ENCODE measurements around the gene CCT8. TPM values are rescaled to one million over a fixed set of nuclear protein-coding genes. Genes with fewer than 3 reads are reported as not detected.
"Not testable (repeated sequence)": the region's sequence is repeated elsewhere in the genome, so short reads cannot be mapped to it uniquely, and the experiment has no call there.

The CCT8 gene
- total RNA-seq, 1 donor from 2014 or later = 127 TPM

GRCh38 chr21:29082046-29082815 lies 8.8 kb upstream of the CCT8 start:
- Mint-ChIP-seq H3K36me3 (ENCODE audit: low read depth) (no peaks in the 10 kb centered on the region), H3K4me3 (ENCODE audit: unreplicated experiment) (no peak overlapping the region), H3K27me3 (ENCODE audit: low read depth) (no peaks in the 10 kb centered on the region), H3K4me1 (ENCODE audit: low read depth) (peaks cover 7% of the 10 kb centered on the region), H3K27ac (ENCODE audit: unreplicated experiment) (no peak overlapping the region), H3K9me3 (ENCODE audit: low read depth) (no peaks in the 10 kb centered on the region)
- DNase-seq (ENCODE audit: low spot score) = no peak
- TF ChIP-seq CTCF (IDR thresholded peaks at IDR 0.05) = no peak

- no peak for TF ChIP-seq CTCF (IDR thresholded peaks at IDR 0.05)
- no peaks in the 10 kb centered on the region for H3K36me3 Mint-ChIP-seq (ENCODE audit: low read depth)
- no peak overlapping the region for H3K27ac Mint-ChIP-seq (ENCODE audit: unreplicated experiment)
- no peak overlapping the region for H3K4me3 Mint-ChIP-seq (ENCODE audit: unreplicated experiment)
- H3K9me3 Mint-ChIP-seq (ENCODE audit: low read depth) = no peaks in the 10 kb centered on the region
- no peaks in the 10 kb centered on the region for H3K27me3 Mint-ChIP-seq (ENCODE audit: low read depth)
- DNase-seq (ENCODE audit: low spot score) = no peak
- peaks cover 7% of the 10 kb centered on the region for H3K4me1 Mint-ChIP-seq (ENCODE audit: low read depth)
These were observed 7.0 kb upstream of the CCT8 start for GRCh38 chr21:29080454-29080941.

GRCh38 chr21:29078869-29079767 lies 5.7 kb upstream of the CCT8 start:
- no peak for DNase-seq (ENCODE audit: low spot score)
- no peaks in the 10 kb centered on the region for H3K36me3 Mint-ChIP-seq (ENCODE audit: low read depth)
- H3K9me3 Mint-ChIP-seq (ENCODE audit: low read depth) = no peaks in the 10 kb centered on the region
- TF ChIP-seq CTCF (IDR thresholded peaks at IDR 0.05) = no peak
- H3K4me1 Mint-ChIP-seq (ENCODE audit: low read depth) = peaks cover under 1% of the 10 kb centered on the region
- no peak overlapping the region for H3K27ac Mint-ChIP-seq (ENCODE audit: unreplicated experiment)
- H3K4me3 Mint-ChIP-seq (ENCODE audit: unreplicated experiment) = no peak overlapping the region
- no peaks in the 10 kb centered on the region for H3K27me3 Mint-ChIP-seq (ENCODE audit: low read depth)

GRCh38 chr21:29077651-29078090 lies 4.2 kb upstream of the CCT8 start:
- H3K36me3 Mint-ChIP-seq (ENCODE audit: low read depth) = no peaks in the 10 kb centered on the region
- no peak for DNase-seq (ENCODE audit: low spot score)
- H3K4me1 Mint-ChIP-seq (ENCODE audit: low read depth) = peaks cover 7% of the 10 kb centered on the region
- no peak overlapping the region for H3K27ac Mint-ChIP-seq (ENCODE audit: unreplicated experiment)
- no peaks in the 10 kb centered on the region for H3K9me3 Mint-ChIP-seq (ENCODE audit: low read depth)
- H3K4me3 Mint-ChIP-seq (ENCODE audit: unreplicated experiment) = no peak overlapping the region
- no peak for TF ChIP-seq CTCF (IDR thresholded peaks at IDR 0.05)
- H3K27me3 Mint-ChIP-seq (ENCODE audit: low read depth) = no peaks in the 10 kb centered on the region

- not testable (repeated sequence) for H3K36me3 Mint-ChIP-seq (ENCODE audit: low read depth); H3K27ac Mint-ChIP-seq (ENCODE audit: unreplicated experiment); H3K27me3 Mint-ChIP-seq (ENCODE audit: low read depth); H3K4me3 Mint-ChIP-seq (ENCODE audit: unreplicated experiment); DNase-seq (ENCODE audit: low spot score); H3K9me3 Mint-ChIP-seq (ENCODE audit: low read depth)
- peaks cover 14% of the 10 kb centered on the region for H3K4me1 Mint-ChIP-seq (ENCODE audit: low read depth)
These were observed 3.5 kb upstream of the CCT8 start for GRCh38 chr21:29076731-29077640.

Measured in chondrocyte (in vitro differentiated cells).